IMR-90 (cell line): ENCODE results near the gene IKZF4. TPM values are rescaled to one million over a fixed set of nuclear protein-coding genes. Genes with fewer than 3 reads are reported as not detected.
"Not testable (repeated sequence)": the region's sequence is repeated elsewhere in the genome, so short reads cannot be mapped to it uniquely, and the experiment has no call there.

Experiments used
- ATAC-seq: fragments of 200-7000 bp; cut with Tn5 transposase; 2 replicates; pipeline ENCODE4 v1.9.1; 2020; ENCODE audit warnings: low read depth, mild to moderate bottlenecking, moderate library complexity
- BruUV-seq: library from RNA; stranded (reverse); fragments of 400-500 nt; replicated peaks from 2 replicates; lab custom pipeline; 2021; lab: Mats Ljungman, UMichigan
- CTCF ChIA-PET: fragments of 300-600 bp; formaldehyde crosslinking; extraction: SDS; loops from one replicate; lab custom pipeline; 2021; ENCODE audit warnings: antibody characterized with exemption; lab: Yijun Ruan, JAX
- POLR2A ChIA-PET: fragments of 300-600 bp; sonication (Branson Sonifier 250); formaldehyde crosslinking; loops from one replicate; lab custom pipeline; 2022; ENCODE audit warnings: antibody characterized with exemption; ENCODE audit not compliant: unreplicated experiment; lab: Charles Lee
- DNase-seq: peaks from one replicate; pipeline ENCODE4 v3.0.0; 2013
- H2AFZ ChIP-seq: replicated peaks from 2 replicates; pipeline ENCODE3; 2013; ENCODE audit warnings: low read length, mild to moderate bottlenecking; ENCODE audit not compliant: poor library complexity
- H2AK5ac ChIP-seq: 2 replicates; pipeline ENCODE4 v1.6.1; 2013; ENCODE audit warnings: low read depth, low read length, inconsistent platforms
- H2AK9ac ChIP-seq: replicated peaks from 2 replicates; pipeline ENCODE3; 2013; ENCODE audit warnings: mild to moderate bottlenecking, low read depth, low read length, moderate library complexity; ENCODE audit not compliant: poor library complexity
- H2BK120ac ChIP-seq: 2 replicates; pipeline ENCODE4 v1.6.1; 2013; ENCODE audit warnings: low read depth, low read length, inconsistent platforms
- H2BK15ac ChIP-seq: 3 replicates; pipeline ENCODE4 v1.6.1; 2013; ENCODE audit warnings: low read depth, low read length, inconsistent platforms
- H2BK20ac ChIP-seq: 2 replicates; pipeline ENCODE4 v1.6.1; 2013; ENCODE audit warnings: low read depth, mild to moderate bottlenecking, inconsistent platforms, low read length, moderate library complexity
- H2BK5ac ChIP-seq: 2 replicates; pipeline ENCODE4 v1.6.1; 2013; ENCODE audit warnings: mild to moderate bottlenecking, low read depth, low read length, inconsistent platforms; ENCODE audit not compliant: poor library complexity, severe bottlenecking
- H3K14ac ChIP-seq: replicated peaks from 2 replicates; pipeline ENCODE4 v1.6.1; 2013; ENCODE audit warnings: low read depth, low read length, inconsistent platforms
- H3K18ac ChIP-seq: 2 replicates; pipeline ENCODE4 v1.6.1; 2013; ENCODE audit warnings: low read depth, low read length, control low read depth
- H3K23ac ChIP-seq: 2 replicates; pipeline ENCODE4 v1.6.1; 2013; ENCODE audit warnings: low read depth, low read length, inconsistent platforms
- H3K27ac ChIP-seq: 2 replicates; pipeline ENCODE4 v1.5.1; 2013; ENCODE audit warnings: mild to moderate bottlenecking, control low read depth, low read length; ENCODE audit not compliant: insufficient read depth
- H3K27me3 ChIP-seq: 2 replicates; pipeline ENCODE4 v1.6.1; 2013; ENCODE audit warnings: low read length; ENCODE audit not compliant: control insufficient read depth, insufficient read depth
- H3K36me3 ChIP-seq: 2 replicates; pipeline ENCODE4 v1.6.1; 2013; ENCODE audit warnings: low read length, mixed read lengths; ENCODE audit not compliant: control insufficient read depth, insufficient read depth
- H3K4ac ChIP-seq: 2 replicates; pipeline ENCODE4 v1.6.1; 2013; ENCODE audit warnings: low read depth, low read length, inconsistent platforms
- H3K4me1 ChIP-seq: 2 replicates; pipeline ENCODE4 v1.6.1; 2013; ENCODE audit warnings: low read length, mixed read lengths; ENCODE audit not compliant: control insufficient read depth, insufficient read depth
- H3K4me2 ChIP-seq: 2 replicates; pipeline ENCODE4 v1.6.1; 2013; ENCODE audit warnings: low read depth, mild to moderate bottlenecking, control low read depth, low read length, moderate library complexity
- H3K4me3 ChIP-seq: 2 replicates; pipeline ENCODE4 v1.5.1; 2013; ENCODE audit warnings: low read depth, mild to moderate bottlenecking, control low read depth, low read length, moderate library complexity; ENCODE audit not compliant: insufficient read depth
- H3K56ac ChIP-seq: 2 replicates; pipeline ENCODE4 v1.6.1; 2013; ENCODE audit warnings: low read length, inconsistent platforms; ENCODE audit not compliant: insufficient read depth; ENCODE audit errors: extremely low read depth
- H3K79me1 ChIP-seq, 2 experiments: 2 replicates each; pipeline ENCODE4 v1.6.1; 2013; ENCODE audit warnings: low read length in 2 of 2, inconsistent platforms in 1 of 2, low read depth in 1 of 2
- H3K9ac ChIP-seq: 2 replicates; pipeline ENCODE4 v1.6.1; 2013; ENCODE audit warnings: low read depth, low read length, control low read depth
- H3K9me1 ChIP-seq: 2 replicates; pipeline ENCODE4 v1.6.1; 2013; ENCODE audit warnings: low read length, inconsistent platforms; ENCODE audit not compliant: insufficient read depth
- H3K9me3 ChIP-seq: 2 replicates; pipeline ENCODE4 v1.6.1; 2013; ENCODE audit warnings: low read length; ENCODE audit not compliant: control insufficient read depth, insufficient read depth
- H4K20me1 ChIP-seq: 2 replicates; pipeline ENCODE4 v1.6.1; 2013; ENCODE audit warnings: low read length, inconsistent platforms; ENCODE audit not compliant: insufficient read depth
- H4K5ac ChIP-seq: 2 replicates; pipeline ENCODE4 v1.6.1; 2013; ENCODE audit warnings: mild to moderate bottlenecking, low read depth, low read length, control low read depth
- H4K8ac ChIP-seq, 2 experiments: 2 replicates each; pipeline ENCODE4 v1.6.1; 2013; ENCODE audit warnings: low read depth in 2 of 2, low read length in 2 of 2, control low read depth in 1 of 2, inconsistent platforms in 1 of 2
- H4K91ac ChIP-seq: 2 replicates; pipeline ENCODE4 v1.6.1; 2013; ENCODE audit warnings: low read depth, low read length, inconsistent platforms; ENCODE audit not compliant: insufficient read depth
- FOS ChIP-seq: fragments of 150-350 bp; IDR thresholded peaks from 2 replicates; pipeline ENCODE4 v1.6.1; 2016; ENCODE audit warnings: low read depth, low read length
- WGBS, 2 experiments: methylation state at CpG; one replicate each; pipeline versions ENCODE4 v1.1.5 to v1.1.7; 2013; ENCODE audit warnings: missing lambda C conversion rate in 2 of 2; ENCODE audit not compliant: insufficient read length in 1 of 2; ENCODE audit errors: extremely low coverage in 2 of 2; 5-methylcytosine and 5-hydroxymethylcytosine counted together
- dilution Hi-C: fragments of 300-500 bp; cut with HindIII; formaldehyde crosslinking; loops from one replicate; pipeline ENCODE4 v1.14.3; 2018; ENCODE audit warnings: low sequenced_read_pairs; ENCODE audit not compliant: unreplicated experiment
- in situ Hi-C: fragments of 300-500 bp; cut with MboI; formaldehyde crosslinking; loops from 3 replicates; pipeline ENCODE4 v1.14.3; 2019; ENCODE audit warnings: low sequenced_read_pairs, inconsistent platforms, mixed read lengths
- intact Hi-C: fragments of 100-400 bp; cut with micrococcal nuclease; formaldehyde crosslinking; loops from 2 replicates; pipeline ENCODE4 v1.10.0; 2022
- polyA plus RNA-seq, 3 experiments: library from polyadenylated mRNA; depleted of rRNA; stranded (reverse); fragments of >200 nt; gene quantifications; 2 replicates each; pipeline ENCODE4 v1.2.3, GENCODE V29; 2012; ENCODE audit warnings: low replicate concordance in 1 of 3
- total RNA-seq: library from RNA; depleted of rRNA; stranded (reverse); fragments of >200 nt; gene quantifications from 2 replicates; pipeline ENCODE4 v1.2.3, GENCODE V29; 2012

Gene IKZF4
- total and polyA plus RNA-seq, 2 of the 4 experiments (the other 2 are of a cell fraction) = 1.8 to 7.1 TPM

- H3K23ac ChIP-seq, H3K14ac ChIP-seq, H3K27me3 ChIP-seq, H2BK5ac ChIP-seq, H4K8ac ChIP-seq, H3K9ac ChIP-seq, in situ Hi-C loops, H2AFZ ChIP-seq, BruUV-seq, H3K9me1 ChIP-seq, H2BK15ac ChIP-seq, H3K27ac ChIP-seq, H2AK9ac ChIP-seq, intact Hi-C loops, H4K91ac ChIP-seq, H2BK20ac ChIP-seq, dilution Hi-C loops, H3K9me3 ChIP-seq, H4K5ac ChIP-seq, H3K4me1 ChIP-seq, H3K4me3 ChIP-seq, H3K56ac ChIP-seq, H3K18ac ChIP-seq, H3K4me2 ChIP-seq, H3K4ac ChIP-seq, H2AK5ac ChIP-seq, H2BK120ac ChIP-seq: not testable (repeated sequence)
- Histone ChIP-seq H3K36me3 (peaks cover 38% of the 10 kb centered on the region), H3K79me1 (peaks cover 25 to 64% of the 10 kb centered on the region in 2 experiments), H4K20me1 (peaks cover 27% of the 10 kb centered on the region; the same call in 1 of the 2 replicates)
- TF ChIP-seq FOS = 0 out of 2 replicates have a peak, but pooled peaks have one; percentile 35
- peak; percentile 54; the same call in 1 of the 2 replicates for ATAC-seq
- ChIA-PET CTCF (interaction anchor here (0.6 to 1.5 kb wide), 6 partner anchors 14 to 243 kb away, joined by 3 to 5 read pairs (median 3); partner anchors contain the start of gene MMP19), POLR2A (interaction anchor here (0.8 kb wide), 1 partner anchor 8 kb away, joined by 4 read pairs; the partner anchor contains the start of gene RAB5B)
- no CpG with 5 or more reads among the region's 5 CpGs for WGBS, 2 experiments
- DNase-seq = peak; percentile 28
Observed at GRCh38 chr12:55981882-55982281, 39.0 kb upstream of the IKZF4 start.
